K562 (cell line): Measurements from ENCODE around the gene CARS2. TPM values are rescaled to one million over a fixed set of nuclear protein-coding genes. Genes with fewer than 3 reads are reported as not detected.

ENCODE experiments used
- BCL6 ChIP-seq: fragments of 250-450 bp; sonication (Bioruptor Pico); IDR thresholded peaks from 2 replicates; pipeline ENCODE4 v1.4.0; 2020
- KAT7 ChIP-seq: sonication (generic); formaldehyde crosslinking; IDR thresholded peaks from 2 replicates; pipeline ENCODE4 v1.8.0; 2022; ENCODE audit warnings: missing genetic modification reagents, mild to moderate bottlenecking, borderline replicate concordance
- LEF1 ChIP-seq: fragments of 450-650 bp; IDR thresholded peaks from 2 replicates; pipeline ENCODE4 v1.6.1; 2016; ENCODE audit warnings: mild to moderate bottlenecking
- MED1 ChIP-seq: sonication (generic); formaldehyde crosslinking; IDR thresholded peaks from 2 replicates; pipeline ENCODE4 v1.8.1; 2023; ENCODE audit warnings: missing genetic modification reagents, borderline replicate concordance
- SLC30A9 ChIP-seq: fragments of 250-450 bp; sonication (Bioruptor Pico); IDR thresholded peaks from 2 replicates; pipeline ENCODE4 v1.8.0; 2022; ENCODE audit warnings: mild to moderate bottlenecking, moderate library complexity
- polyA plus RNA-seq, 8 experiments: library from polyadenylated mRNA; depleted of rRNA in 4 of 8; stranded (reverse) in 5 of 8; unstranded in 3 of 8; fragments of >200 nt; fragmentation: Nextera tagmentation in 2 of 8; fragmentation: Illumina TruSeq in 1 of 8; extraction: Ambion mirVana in 2 of 8; extraction: Trizol in 1 of 8; gene quantifications; 2 replicates each; pipeline versions ENCODE4 v1.2.1 to v1.2.3, GENCODE V29; 2011 to 2014; ENCODE audit warnings: inconsistent platforms in 1 of 8, missing spikeins in 1 of 8
- total RNA-seq, 7 experiments: library from RNA; depleted of rRNA in 6 of 7; stranded (reverse); fragments of >200 nt in 6 of 7; fragmentation: Illumina TruSeq in 2 of 7; extraction: Trizol in 2 of 7; gene quantifications; 2 replicates each; pipeline versions ENCODE4 v1.2.1 to v1.2.3, GENCODE V29; 2011 to 2021; ENCODE audit warnings: low replicate concordance in 1 of 7
- TF ChIP-seq, protein P1 (sequence below): fragments of 450-650 bp; IDR thresholded peaks from 2 replicates; pipeline ENCODE4 v1.6.1; 2016; ENCODE audit warnings: mild to moderate bottlenecking
- TF ChIP-seq, protein P2 (sequence below), 2 experiments: fragments of 250-450 bp in 1 of 2; fragments of 450-650 bp in 1 of 2; sonication (Bioruptor Pico) in 1 of 2; IDR thresholded peaks; 2 replicates each; pipeline versions ENCODE4 v1.6.1 to v1.8.0; 2016 to 2021; ENCODE audit warnings: mild to moderate bottlenecking in 2 of 2, moderate library complexity in 2 of 2, missing compliant biosample characterization in 1 of 2, missing genetic modification characterization in 1 of 2
- TF ChIP-seq, protein P3 (sequence below): sonication (generic); formaldehyde crosslinking; IDR thresholded peaks from 2 replicates; pipeline ENCODE4 v1.9.0; 2022; ENCODE audit warnings: mild to moderate bottlenecking, missing genetic modification reagents
- TF ChIP-seq, protein P4 (sequence below), 2 experiments: fragments of 450-650 bp in 1 of 2; sonication (generic) in 1 of 2; formaldehyde crosslinking in 1 of 2; IDR thresholded peaks; 2 replicates each; pipeline versions ENCODE4 v1.7.1 to v1.9.0; 2016 to 2022; ENCODE audit warnings: inconsistent platforms in 1 of 2, mild to moderate bottlenecking in 1 of 2, missing genetic modification reagents in 1 of 2

The CARS2 gene
- total and polyA plus RNA-seq, 9 of the 15 experiments (the other 6 are each of a cell fraction or from before 2014, with no cell fraction given), result 1.7 to 37.4 (median 30.5) TPM

DNA sequence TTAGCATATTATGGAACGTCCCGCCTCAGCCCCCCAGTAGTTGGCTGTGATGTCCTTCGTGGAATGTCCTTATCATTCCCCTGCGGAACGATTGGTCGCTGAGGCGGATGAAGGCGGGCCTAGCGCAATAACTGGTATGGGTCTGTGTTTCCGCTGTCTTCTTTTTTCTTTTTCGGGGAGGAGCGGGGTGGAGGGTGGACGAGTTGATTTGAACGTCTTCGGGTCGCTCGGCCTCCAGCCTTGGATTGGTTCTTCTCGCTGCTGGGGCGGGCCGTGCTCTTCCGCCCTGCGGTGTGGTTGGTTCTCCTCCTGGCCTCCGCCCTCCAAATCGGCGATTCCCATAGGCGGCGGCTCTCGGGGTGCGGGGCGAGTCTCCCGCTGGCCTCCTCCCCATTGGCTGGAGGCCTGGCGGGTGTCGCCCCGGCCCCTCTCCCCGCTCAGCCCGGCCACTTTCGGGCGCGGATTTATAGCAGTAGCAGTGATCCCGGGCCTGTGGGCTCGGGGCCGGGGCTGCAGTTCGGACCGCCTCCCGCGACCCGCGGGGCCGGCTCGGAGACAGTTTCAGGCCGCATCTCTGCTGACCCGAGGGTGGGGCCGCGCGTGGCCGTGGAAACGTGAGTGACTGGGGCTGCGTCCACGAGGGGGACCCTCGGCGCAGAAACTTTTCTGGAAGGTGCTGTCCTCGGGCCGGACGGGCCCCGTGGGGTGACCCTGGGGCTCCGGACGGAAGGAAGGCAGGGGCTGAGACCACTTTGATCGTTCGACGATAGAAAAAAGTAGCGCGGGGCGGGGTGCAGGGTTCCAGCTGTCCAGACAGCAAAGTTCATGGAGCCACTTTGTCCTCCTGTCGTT is 9.7 kb upstream of the CARS2 start (continued):
- TF ChIP-seq, protein P1, sequence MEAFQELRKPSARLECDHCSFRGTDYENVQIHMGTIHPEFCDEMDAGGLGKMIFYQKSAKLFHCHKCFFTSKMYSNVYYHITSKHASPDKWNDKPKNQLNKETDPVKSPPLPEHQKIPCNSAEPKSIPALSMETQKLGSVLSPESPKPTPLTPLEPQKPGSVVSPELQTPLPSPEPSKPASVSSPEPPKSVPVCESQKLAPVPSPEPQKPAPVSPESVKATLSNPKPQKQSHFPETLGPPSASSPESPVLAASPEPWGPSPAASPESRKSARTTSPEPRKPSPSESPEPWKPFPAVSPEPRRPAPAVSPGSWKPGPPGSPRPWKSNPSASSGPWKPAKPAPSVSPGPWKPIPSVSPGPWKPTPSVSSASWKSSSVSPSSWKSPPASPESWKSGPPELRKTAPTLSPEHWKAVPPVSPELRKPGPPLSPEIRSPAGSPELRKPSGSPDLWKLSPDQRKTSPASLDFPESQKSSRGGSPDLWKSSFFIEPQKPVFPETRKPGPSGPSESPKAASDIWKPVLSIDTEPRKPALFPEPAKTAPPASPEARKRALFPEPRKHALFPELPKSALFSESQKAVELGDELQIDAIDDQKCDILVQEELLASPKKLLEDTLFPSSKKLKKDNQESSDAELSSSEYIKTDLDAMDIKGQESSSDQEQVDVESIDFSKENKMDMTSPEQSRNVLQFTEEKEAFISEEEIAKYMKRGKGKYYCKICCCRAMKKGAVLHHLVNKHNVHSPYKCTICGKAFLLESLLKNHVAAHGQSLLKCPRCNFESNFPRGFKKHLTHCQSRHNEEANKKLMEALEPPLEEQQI, result no peak
- no peak for TF ChIP-seq LEF1
- TF ChIP-seq KAT7, result no peak
- TF ChIP-seq, protein P2, sequence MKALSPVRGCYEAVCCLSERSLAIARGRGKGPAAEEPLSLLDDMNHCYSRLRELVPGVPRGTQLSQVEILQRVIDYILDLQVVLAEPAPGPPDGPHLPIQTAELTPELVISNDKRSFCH (CRISPR knock-in tag; IDR thresholded peaks at IDR 0.05), result no peak
- TF ChIP-seq, protein P2 (tag; IDR thresholded peaks at IDR 0.05), result no peak
- TF ChIP-seq, protein P3, sequence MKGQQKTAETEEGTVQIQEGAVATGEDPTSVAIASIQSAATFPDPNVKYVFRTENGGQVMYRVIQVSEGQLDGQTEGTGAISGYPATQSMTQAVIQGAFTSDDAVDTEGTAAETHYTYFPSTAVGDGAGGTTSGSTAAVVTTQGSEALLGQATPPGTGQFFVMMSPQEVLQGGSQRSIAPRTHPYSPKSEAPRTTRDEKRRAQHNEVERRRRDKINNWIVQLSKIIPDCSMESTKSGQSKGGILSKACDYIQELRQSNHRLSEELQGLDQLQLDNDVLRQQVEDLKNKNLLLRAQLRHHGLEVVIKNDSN (CRISPR knock-in tag), result no peak
- TF ChIP-seq MED1, result no peak
- TF ChIP-seq, protein P4, sequence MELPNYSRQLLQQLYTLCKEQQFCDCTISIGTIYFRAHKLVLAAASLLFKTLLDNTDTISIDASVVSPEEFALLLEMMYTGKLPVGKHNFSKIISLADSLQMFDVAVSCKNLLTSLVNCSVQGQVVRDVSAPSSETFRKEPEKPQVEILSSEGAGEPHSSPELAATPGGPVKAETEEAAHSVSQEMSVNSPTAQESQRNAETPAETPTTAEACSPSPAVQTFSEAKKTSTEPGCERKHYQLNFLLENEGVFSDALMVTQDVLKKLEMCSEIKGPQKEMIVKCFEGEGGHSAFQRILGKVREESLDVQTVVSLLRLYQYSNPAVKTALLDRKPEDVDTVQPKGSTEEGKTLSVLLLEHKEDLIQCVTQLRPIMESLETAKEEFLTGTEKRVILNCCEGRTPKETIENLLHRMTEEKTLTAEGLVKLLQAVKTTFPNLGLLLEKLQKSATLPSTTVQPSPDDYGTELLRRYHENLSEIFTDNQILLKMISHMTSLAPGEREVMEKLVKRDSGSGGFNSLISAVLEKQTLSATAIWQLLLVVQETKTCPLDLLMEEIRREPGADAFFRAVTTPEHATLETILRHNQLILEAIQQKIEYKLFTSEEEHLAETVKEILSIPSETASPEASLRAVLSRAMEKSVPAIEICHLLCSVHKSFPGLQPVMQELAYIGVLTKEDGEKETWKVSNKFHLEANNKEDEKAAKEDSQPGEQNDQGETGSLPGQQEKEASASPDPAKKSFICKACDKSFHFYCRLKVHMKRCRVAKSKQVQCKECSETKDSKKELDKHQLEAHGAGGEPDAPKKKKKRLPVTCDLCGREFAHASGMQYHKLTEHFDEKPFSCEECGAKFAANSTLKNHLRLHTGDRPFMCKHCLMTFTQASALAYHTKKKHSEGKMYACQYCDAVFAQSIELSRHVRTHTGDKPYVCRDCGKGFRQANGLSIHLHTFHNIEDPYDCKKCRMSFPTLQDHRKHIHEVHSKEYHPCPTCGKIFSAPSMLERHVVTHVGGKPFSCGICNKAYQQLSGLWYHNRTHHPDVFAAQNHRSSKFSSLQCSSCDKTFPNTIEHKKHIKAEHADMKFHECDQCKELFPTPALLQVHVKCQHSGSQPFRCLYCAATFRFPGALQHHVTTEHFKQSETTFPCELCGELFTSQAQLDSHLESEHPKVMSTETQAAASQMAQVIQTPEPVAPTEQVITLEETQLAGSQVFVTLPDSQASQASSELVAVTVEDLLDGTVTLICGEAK (IDR thresholded peaks at IDR 0.05), result peak; percentile 50; the same call in 1 of the 2 replicates
- TF ChIP-seq, protein P4 (CRISPR knock-in tag; IDR thresholded peaks at IDR 0.05), result no peak
- TF ChIP-seq SLC30A9 (CRISPR knock-in tag), result no peak
- no peak for TF ChIP-seq BCL6 (CRISPR knock-in tag)
